GM12878 (cell line): ENCODE data around the gene WWP2. TPM values are rescaled to one million over a fixed set of nuclear protein-coding genes. Genes with fewer than 3 reads are reported as not detected.

Source experiments
- ATAC-seq: fragments of 200-7000 bp; cut with Tn5 transposase; 3 replicates; pipeline ENCODE4 v1.9.1; 2020; ENCODE audit warnings: mild to moderate bottlenecking, moderate library complexity
- BruUV-seq: library from RNA; stranded (reverse); fragments of 400-500 nt; replicated peaks from 2 replicates; lab custom pipeline; 2021; lab: Mats Ljungman, UMichigan
- CTCF ChIA-PET: fragments of 300-600 bp; sonication (Branson Sonifier 250); formaldehyde crosslinking; extraction: SDS; loops from one replicate; lab custom pipeline; 2021; ENCODE audit warnings: inconsistent platforms; lab: Yijun Ruan, JAX
- POLR2A ChIA-PET: fragments of 350-600 bp; formaldehyde crosslinking; extraction: SDS; loops from one replicate; lab custom pipeline; 2021; ENCODE audit warnings: inconsistent platforms; lab: Charles Lee
- RAD21 ChIA-PET: fragments of 300-600 bp; sonication (Branson Sonifier 250); formaldehyde crosslinking; loops from one replicate; lab custom pipeline; 2023; ENCODE audit warnings: antibody characterized with exemption; ENCODE audit not compliant: unreplicated experiment; lab: Charles Lee
- SMC1A ChIA-PET: fragments of 300-600 bp; sonication (Branson Sonifier 250); formaldehyde crosslinking; loops from one replicate; lab custom pipeline; 2023; ENCODE audit not compliant: unreplicated experiment, uncharacterized antibody; lab: Charles Lee
- DNase-seq: peaks from one replicate; pipeline ENCODE4 v3.0.0-alpha.2; 2011; ENCODE audit warnings: low read depth, low spot score
- FAIRE-seq: peaks from 3 replicates; lab custom pipeline; 2011; peaks lifted over from hg19 to GRCh38; lab: Jason Lieb, UNC
- H2AFZ ChIP-seq: 2 replicates; pipeline ENCODE4 v1.6.0; 2011; ENCODE audit warnings: low read depth, low read length, control low read depth; ENCODE audit not compliant: control insufficient read depth
- H3K27ac ChIP-seq: 2 replicates; pipeline ENCODE4 v1.5.1; 2011; ENCODE audit warnings: control low read depth; ENCODE audit not compliant: control insufficient read depth, insufficient read depth
- H3K27me3 ChIP-seq, 2 experiments: replicated peaks in 1 of 2; 2 replicates each; pipeline versions ENCODE4 v1.6.0 to v1.6.1; 2011; ENCODE audit warnings: low read length in 1 of 2; ENCODE audit not compliant: control insufficient read depth in 2 of 2, insufficient read depth in 2 of 2
- H3K36me3 ChIP-seq, 2 experiments: 2 replicates each; pipeline ENCODE4 v1.5.1; 2011; ENCODE audit warnings: low read length in 1 of 2; ENCODE audit not compliant: control insufficient read depth in 2 of 2, insufficient read depth in 2 of 2
- H3K4me1 ChIP-seq: 2 replicates; pipeline ENCODE4 v1.6.1; 2011; ENCODE audit warnings: mild to moderate bottlenecking, low read length, moderate library complexity, mixed read lengths; ENCODE audit not compliant: control insufficient read depth, insufficient read depth
- H3K4me2 ChIP-seq: 2 replicates; pipeline ENCODE4 v1.6.0; 2011; ENCODE audit warnings: control low read depth; ENCODE audit not compliant: control insufficient read depth, insufficient read depth
- H3K4me3 ChIP-seq: fragments of 200-600 bp; sonication (generic); 2 replicates; pipeline ENCODE4 v1.5.1; 2016
- H3K79me2 ChIP-seq: 2 replicates; pipeline ENCODE4 v1.6.0; 2011; ENCODE audit warnings: low read length; ENCODE audit not compliant: control insufficient read depth, insufficient read depth
- H3K9ac ChIP-seq: 2 replicates; pipeline ENCODE4 v1.8.0; 2011; ENCODE audit warnings: low read length, control low read depth, mixed read lengths; ENCODE audit not compliant: control insufficient read depth, insufficient read depth
- H3K9me3 ChIP-seq: replicated peaks from 3 replicates; pipeline ENCODE4 v1.5.1; 2011; ENCODE audit warnings: mild to moderate bottlenecking, low read length; ENCODE audit not compliant: control insufficient read depth, insufficient read depth
- H4K20me1 ChIP-seq: 2 replicates; pipeline ENCODE4 v1.6.0; 2011; ENCODE audit not compliant: control insufficient read depth, insufficient read depth
- BHLHE40 ChIP-seq, 2 experiments: fragments of 450-650 bp in 1 of 2; IDR thresholded peaks; 2 replicates each; pipeline ENCODE4 v1.6.1; 2011 to 2017; ENCODE audit warnings: low read depth in 2 of 2, borderline replicate concordance in 1 of 2, improper control_type of control experiment in 1 of 2, low read length in 1 of 2, mild to moderate bottlenecking in 1 of 2
- CBX3 ChIP-seq: fragments of 200-600 bp; sonication (generic); IDR thresholded peaks from 2 replicates; pipeline ENCODE4 v1.6.1; 2016; ENCODE audit warnings: low read depth, borderline replicate concordance
- JUNB ChIP-seq: IDR thresholded peaks from 2 replicates; pipeline ENCODE4 v1.6.1; 2016; ENCODE audit warnings: antibody characterized with exemption, mild to moderate bottlenecking
- KLF5 ChIP-seq: fragments of 450-650 bp; IDR thresholded peaks from 2 replicates; pipeline ENCODE4 v1.6.1; 2014; ENCODE audit warnings: mild to moderate bottlenecking; ENCODE audit not compliant: partially characterized antibody
- LARP7 ChIP-seq: fragments of 450-650 bp; IDR thresholded peaks from 2 replicates; pipeline ENCODE4 v1.6.1; 2017; ENCODE audit warnings: mild to moderate bottlenecking
- NFIC ChIP-seq: IDR thresholded peaks from 2 replicates; pipeline ENCODE4 v1.6.1; 2012; ENCODE audit warnings: low read depth, mild to moderate bottlenecking, inconsistent platforms, low read length, moderate library complexity
- NFYA ChIP-seq: IDR thresholded peaks from 2 replicates; pipeline ENCODE4 v1.6.1; 2011; ENCODE audit warnings: low read depth, mild to moderate bottlenecking, low read length, improper control_type of control experiment, borderline replicate concordance
- PAX5 ChIP-seq: IDR thresholded peaks from 2 replicates; pipeline ENCODE4 v1.6.1; 2011; ENCODE audit warnings: low read depth, low read length, borderline replicate concordance
- POLR2A ChIP-seq: IDR thresholded peaks from 2 replicates; pipeline ENCODE4 v1.6.1; 2011; ENCODE audit warnings: low read depth, mild to moderate bottlenecking, low read length
- POLR2AphosphoS5 ChIP-seq: IDR thresholded peaks from 2 replicates; pipeline ENCODE4 v1.6.1; 2011; ENCODE audit warnings: mild to moderate bottlenecking, low read length, inconsistent platforms
- RAD21 ChIP-seq: IDR thresholded peaks from 2 replicates; pipeline ENCODE4 v1.6.1; 2011; ENCODE audit warnings: mild to moderate bottlenecking, low read depth, low read length, moderate library complexity; ENCODE audit not compliant: insufficient read depth
- RELB ChIP-seq: fragments of 450-650 bp; IDR thresholded peaks from 2 replicates; pipeline ENCODE4 v1.6.1; 2017; ENCODE audit warnings: low read depth, mild to moderate bottlenecking, moderate library complexity
- SIN3A ChIP-seq: IDR thresholded peaks from 2 replicates; pipeline ENCODE4 v1.6.1; 2012; ENCODE audit warnings: low read depth, low read length, improper control_type of control experiment
- SMARCA5 ChIP-seq: fragments of 450-650 bp; IDR thresholded peaks from 2 replicates; pipeline ENCODE4 v1.6.1; 2017; ENCODE audit warnings: mild to moderate bottlenecking
- TCF12 ChIP-seq: IDR thresholded peaks from 2 replicates; pipeline ENCODE4 v1.6.1; 2011; ENCODE audit warnings: low read depth, mild to moderate bottlenecking, low read length
- TCF3 ChIP-seq: IDR thresholded peaks from 2 replicates; pipeline ENCODE4 v1.6.1; 2012; ENCODE audit warnings: low read depth, mild to moderate bottlenecking, low read length, borderline replicate concordance; ENCODE audit not compliant: insufficient read depth
- ZBTB40 ChIP-seq: fragments of 450-650 bp; IDR thresholded peaks from 2 replicates; pipeline ENCODE4 v1.6.1; 2016; ENCODE audit warnings: mild to moderate bottlenecking, moderate library complexity, borderline replicate concordance
- ZNF217 ChIP-seq: fragments of 450-650 bp; IDR thresholded peaks from 2 replicates; pipeline ENCODE4 v1.6.1; 2017; ENCODE audit warnings: antibody characterized with exemption, mild to moderate bottlenecking
- WGBS: methylation state at CpG from one replicate; pipeline ENCODE4 v1.1.6; 2016; ENCODE audit warnings: low lambda C conversion rate; ENCODE audit not compliant: insufficient replicate concordance, insufficient coverage; ENCODE audit errors: missing lambda C conversion rate; 5-methylcytosine and 5-hydroxymethylcytosine counted together
- in situ Hi-C: fragments of 300-500 bp; cut with MboI; formaldehyde crosslinking; loops from 9 replicates; pipeline ENCODE4 v1.14.3; 2018; ENCODE audit warnings: mixed read lengths
- intact Hi-C: fragments of 100-400 bp; cut with micrococcal nuclease; formaldehyde crosslinking; loops from one replicate; pipeline ENCODE4 v1.14.2; 2022; ENCODE audit not compliant: unreplicated experiment
- polyA plus RNA-seq, 11 experiments: library from polyadenylated mRNA; depleted of rRNA in 4 of 11; unstranded in 6 of 11; stranded (reverse) in 5 of 11; fragments of >200 nt; fragmentation: Nextera tagmentation in 4 of 11; fragmentation: Illumina TruSeq in 1 of 11; extraction: Ambion mirVana in 4 of 11; extraction: Trizol in 1 of 11; gene quantifications; 1 replicate in 1 of 11; 2 replicates in 10 of 11; pipeline versions ENCODE4 v1.2.1 to v1.2.3, GENCODE V29; 2011 to 2016; ENCODE audit warnings: inconsistent platforms in 2 of 11, missing spikeins in 2 of 11, low read depth in 1 of 11
- total RNA-seq, 4 experiments: library from RNA; depleted of rRNA in 3 of 4; stranded (reverse); fragments of >200 nt in 3 of 4; fragmentation: Illumina TruSeq in 1 of 4; extraction: Trizol in 1 of 4; gene quantifications; 2 replicates each; pipeline versions ENCODE4 v1.2.1 to v1.2.3, GENCODE V29; 2013 to 2021

Gene WWP2
- total and polyA plus RNA-seq, 10 of the 15 experiments (the other 5 are each of a cell fraction or from before 2014, with no cell fraction given) = 2.8 to 47.0 (median 23.8) TPM

- H3K36me3 ChIP-seq = peaks cover 2 to 11% of the 10 kb centered on the region in 2 experiments; a peak in 2 of 4 replicates
- no peaks in the 10 kb centered on the region for H3K27me3 ChIP-seq
- H3K27ac ChIP-seq = no peak overlapping the region
- H4K20me1 ChIP-seq = no peaks in the 10 kb centered on the region; the same call in 1 of the 2 replicates
- no peaks in the 10 kb centered on the region for H3K9me3 ChIP-seq
- H3K79me2 ChIP-seq = no peaks in the 10 kb centered on the region
- ChIA-PET SMC1A (interaction anchor here (0.6 to 5.1 kb wide), 15 partner anchors 44 to 361 kb away, joined by 3 to 46 read pairs (median 3); partner anchors contain the start of gene NOB1), CTCF (interaction anchor here (0.6 to 4.8 kb wide), 51 partner anchors 9 to 841 kb away, joined by 3 to 114 read pairs (median 4); partner anchors contain the start of gene NOB1), RAD21 (interaction anchor here (0.6 to 3.0 kb wide), 22 partner anchors 8 to 865 kb away, joined by 3 to 40 read pairs (median 3); partner anchors contain the start of genes NOB1 and WWP2), POLR2A (interaction anchor here (0.8 kb wide), 1 partner anchor 136 kb away, joined by 4 read pairs; no protein-coding TSS in a partner anchor)
- BruUV-seq = no TSS peak
- no peak overlapping the region for H3K4me3 ChIP-seq
- H3K4me1 ChIP-seq = no peaks in the 10 kb centered on the region
- WGBS = 72% methylated on average over 12 of the region's 12 CpGs
- H3K9ac ChIP-seq = no peak overlapping the region
- intact Hi-C loops (loop anchor here (1.0 to 5.0 kb wide), 2 partner anchors 134 to 223 kb away; no protein-coding TSS in a partner anchor), in situ Hi-C loops (no loop called here)
- H2AFZ ChIP-seq = no peak overlapping the region
- peak; percentile 69 for FAIRE-seq
- ATAC-seq = peak; percentile 98
- DNase-seq = no peak
- no peak overlapping the region for H3K4me2 ChIP-seq
- TF ChIP-seq POLR2AphosphoS5 = no peak
- no peak for TF ChIP-seq PAX5
- TF ChIP-seq TCF12 = no peak
- TF ChIP-seq CBX3 = no peak
- TF ChIP-seq NFYA = no peak
- 0 out of 2 replicates have a peak, but pooled peaks have one; percentile 35 for TF ChIP-seq LARP7
- no peak for TF ChIP-seq RELB
- TF ChIP-seq ZBTB40 = no peak
- TF ChIP-seq SMARCA5 = 0 out of 2 replicates have a peak, but pooled peaks have one; percentile 42
- TF ChIP-seq SIN3A = no peak
- TF ChIP-seq KLF5 = no peak
- no peak for TF ChIP-seq JUNB
- TF ChIP-seq ZNF217 = no peak
- no peak for TF ChIP-seq TCF3
- peak; percentile 72 for TF ChIP-seq RAD21
- TF ChIP-seq POLR2A = no peak
- no peak for TF ChIP-seq NFIC
- no peak for TF ChIP-seq BHLHE40 (IDR thresholded peaks at IDR 0.05; ENCODE audit: borderline replicate concordance in 1 of 2, low read depth in 2 of 2, low read length in 1 of 2)
Observed at GRCh38 chr16:69930117-69930776, 168.1 kb downstream of the WWP2 start.
